ENCODE data around the gene ARHGAP22.

GRCh38 chr10:48503293-48503911, 101.5 kb downstream of the ARHGAP22 start:
- TF ChIP-seq, protein P1, sequence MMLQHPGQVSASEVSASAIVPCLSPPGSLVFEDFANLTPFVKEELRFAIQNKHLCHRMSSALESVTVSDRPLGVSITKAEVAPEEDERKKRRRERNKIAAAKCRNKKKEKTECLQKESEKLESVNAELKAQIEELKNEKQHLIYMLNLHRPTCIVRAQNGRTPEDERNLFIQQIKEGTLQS (IDR thresholded peaks at IDR 0.05), result no peak
- TF ChIP-seq, protein P2, sequence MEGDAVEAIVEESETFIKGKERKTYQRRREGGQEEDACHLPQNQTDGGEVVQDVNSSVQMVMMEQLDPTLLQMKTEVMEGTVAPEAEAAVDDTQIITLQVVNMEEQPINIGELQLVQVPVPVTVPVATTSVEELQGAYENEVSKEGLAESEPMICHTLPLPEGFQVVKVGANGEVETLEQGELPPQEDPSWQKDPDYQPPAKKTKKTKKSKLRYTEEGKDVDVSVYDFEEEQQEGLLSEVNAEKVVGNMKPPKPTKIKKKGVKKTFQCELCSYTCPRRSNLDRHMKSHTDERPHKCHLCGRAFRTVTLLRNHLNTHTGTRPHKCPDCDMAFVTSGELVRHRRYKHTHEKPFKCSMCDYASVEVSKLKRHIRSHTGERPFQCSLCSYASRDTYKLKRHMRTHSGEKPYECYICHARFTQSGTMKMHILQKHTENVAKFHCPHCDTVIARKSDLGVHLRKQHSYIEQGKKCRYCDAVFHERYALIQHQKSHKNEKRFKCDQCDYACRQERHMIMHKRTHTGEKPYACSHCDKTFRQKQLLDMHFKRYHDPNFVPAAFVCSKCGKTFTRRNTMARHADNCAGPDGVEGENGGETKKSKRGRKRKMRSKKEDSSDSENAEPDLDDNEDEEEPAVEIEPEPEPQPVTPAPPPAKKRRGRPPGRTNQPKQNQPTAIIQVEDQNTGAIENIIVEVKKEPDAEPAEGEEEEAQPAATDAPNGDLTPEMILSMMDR (IDR thresholded peaks at IDR 0.05; ENCODE audit: low read depth, low read length, missing input control), result no peak
- TF ChIP-seq FOXA1 (IDR thresholded peaks at IDR 0.05), result no peak
- TF ChIP-seq JUND (IDR thresholded peaks at IDR 0.05), result no peak
- TF ChIP-seq YY1 (IDR thresholded peaks at IDR 0.05), result no peak
- no peak for TF ChIP-seq NR2F2 (IDR thresholded peaks at IDR 0.05)
- no peak for TF ChIP-seq SP1 (IDR thresholded peaks at IDR 0.05)
- TF ChIP-seq ZBTB33 (IDR thresholded peaks at IDR 0.05), result no peak
- no peak for TF ChIP-seq GABPA (IDR thresholded peaks at IDR 0.05 in 1 of 2, conservative IDR thresholded peaks at IDR 0.05 in 1 of 2)
- TF ChIP-seq, protein P3, sequence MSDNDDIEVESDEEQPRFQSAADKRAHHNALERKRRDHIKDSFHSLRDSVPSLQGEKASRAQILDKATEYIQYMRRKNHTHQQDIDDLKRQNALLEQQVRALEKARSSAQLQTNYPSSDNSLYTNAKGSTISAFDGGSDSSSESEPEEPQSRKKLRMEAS (IDR thresholded peaks at IDR 0.05), result no peak
